Measurements from ENCODE around the gene GOLT1B. TPM values are rescaled to one million over a fixed set of nuclear protein-coding genes. Genes with fewer than 3 reads are reported as not detected.

GOLT1B gene
- total and polyA plus RNA-seq, 9 donors: 13.6 to 29.6 (median 18.4) TPM

- WGBS, 3 donors: 66 to 75% (median 73%) methylated on average over 1 of the region's 1 CpG
- intact Hi-C loops (cut with DNase I): no loop called here
Measured at GRCh38 chr12:21547437-21547836, 45.8 kb downstream of the GOLT1B start.

GRCh38 chr12:21551841-21552465 is 50.4 kb downstream of the GOLT1B start:
- Histone ChIP-seq H3K4me1 (ENCODE audit: insufficient read depth) (no peaks in the 10 kb centered on the region), H3K27ac (no peak overlapping the region), H3K9me3 (no peaks in the 10 kb centered on the region), H3K36me3 (no peaks in the 10 kb centered on the region), H3K4me3 (no peak overlapping the region), H3K27me3 (no peaks in the 10 kb centered on the region)
- DNase-seq: no peak
- intact Hi-C loops (cut with DNase I): no loop called here
- TF ChIP-seq POLR2A (IDR thresholded peaks at IDR 0.05) (no peak), CTCF (IDR thresholded peaks at IDR 0.05) (no peak), EP300 (IDR thresholded peaks at IDR 0.05) (no peak)
- WGBS, 3 donors: 9 to 15% (median 15%) methylated on average over 4 of the region's 4 CpGs

More at GRCh38 chr12:21547437-21547836, 45.8 kb downstream of the GOLT1B start:
- DNase-seq: no peak
- H3K4me3 ChIP-seq: no peak overlapping the region
- H3K4me1 ChIP-seq (ENCODE audit: insufficient read depth): no peaks in the 10 kb centered on the region
- TF ChIP-seq CTCF (IDR thresholded peaks at IDR 0.05): no peak
- TF ChIP-seq POLR2A (IDR thresholded peaks at IDR 0.05): no peak
- TF ChIP-seq EP300 (IDR thresholded peaks at IDR 0.05): no peak
- H3K27ac ChIP-seq: no peak overlapping the region
- H3K9me3 ChIP-seq: no peaks in the 10 kb centered on the region
- no peaks in the 10 kb centered on the region for H3K36me3 ChIP-seq
- no peaks in the 10 kb centered on the region for H3K27me3 ChIP-seq

- TF ChIP-seq CTCF (IDR thresholded peaks at IDR 0.05) (no peak), POLR2A (IDR thresholded peaks at IDR 0.05) (no peak), EP300 (IDR thresholded peaks at IDR 0.05) (no peak)
- Histone ChIP-seq H3K4me3 (no peak overlapping the region), H3K4me1 (ENCODE audit: insufficient read depth) (no peaks in the 10 kb centered on the region), H3K9me3 (no peaks in the 10 kb centered on the region), H3K36me3 (no peaks in the 10 kb centered on the region), H3K27ac (no peak overlapping the region), H3K27me3 (no peaks in the 10 kb centered on the region)
- WGBS, 3 donors: 71 to 78% (median 75%) methylated on average over 6 of the region's 6 CpGs
- DNase-seq: no peak
- intact Hi-C loops (cut with DNase I): no loop called here
Measured at GRCh38 chr12:21552635-21553328, 51.2 kb downstream of the GOLT1B start.

GRCh38 chr12:21553329-21553675 is 51.7 kb downstream of the GOLT1B start:
- no peak for TF ChIP-seq EP300 (IDR thresholded peaks at IDR 0.05)
- no peak for TF ChIP-seq POLR2A (IDR thresholded peaks at IDR 0.05)
- TF ChIP-seq CTCF (IDR thresholded peaks at IDR 0.05): no peak
- Histone ChIP-seq H3K36me3 (no peaks in the 10 kb centered on the region), H3K9me3 (no peaks in the 10 kb centered on the region), H3K4me1 (ENCODE audit: insufficient read depth) (no peaks in the 10 kb centered on the region), H3K4me3 (no peak overlapping the region), H3K27me3 (no peaks in the 10 kb centered on the region), H3K27ac (no peak overlapping the region)
- intact Hi-C loops (cut with DNase I): no loop called here
- no peak for DNase-seq
